PC-3 (cell line): Measurements from ENCODE around the gene ATP2B2. TPM values are rescaled to one million over a fixed set of nuclear protein-coding genes. Genes with fewer than 3 reads are reported as not detected.

ENCODE experiments used
- ATAC-seq: fragments of 200-7000 bp; cut with Tn5 transposase; 2 replicates; pipeline ENCODE4 v1.9.1; 2020; ENCODE audit warnings: mild to moderate bottlenecking, moderate library complexity
- BruUV-seq: library from RNA; stranded (reverse); fragments of 400-500 nt; replicated peaks from 2 replicates; lab custom pipeline; 2021; lab: Mats Ljungman, UMichigan
- CTCF ChIA-PET: fragments of 300-600 bp; sonication (Branson Sonifier 250); formaldehyde crosslinking; loops from one replicate; lab custom pipeline; 2022; ENCODE audit warnings: antibody characterized with exemption; lab: Charles Lee
- POLR2A ChIA-PET: fragments of 300-600 bp; sonication (Branson Sonifier 250); formaldehyde crosslinking; loops from one replicate; lab custom pipeline; 2022; ENCODE audit warnings: antibody characterized with exemption; ENCODE audit not compliant: unreplicated experiment; lab: Charles Lee
- DNase-seq: peaks from one replicate; pipeline ENCODE4 v3.0.0-alpha.2; 2015
- H2AFZ ChIP-seq: fragments of 300-600 bp; sonication (generic); 2 replicates; pipeline ENCODE4 v1.6.0; 2016; ENCODE audit warnings: antibody characterized with exemption, low read length
- H3F3A ChIP-seq: fragments of 300-600 bp; sonication (generic); one replicate; pipeline ENCODE4 v1.6.0; 2017; ENCODE audit warnings: antibody characterized with exemption, low read length, control low read depth, mild to moderate bottlenecking; ENCODE audit not compliant: unreplicated experiment
- H3K27ac ChIP-seq: fragments of 300-600 bp; sonication (generic); 2 replicates; pipeline ENCODE4 v1.5.1; 2016; ENCODE audit warnings: mild to moderate bottlenecking, low read length
- H3K27me3 ChIP-seq: fragments of 300-600 bp; sonication (generic); 2 replicates; pipeline ENCODE4 v1.6.1; 2016; ENCODE audit warnings: low read length, mixed read lengths
- H3K36me3 ChIP-seq: fragments of 300-600 bp; sonication (generic); 2 replicates; pipeline ENCODE4 v1.6.1; 2016; ENCODE audit warnings: low read depth, mixed run types, low read length, mixed read lengths
- H3K4me1 ChIP-seq: fragments of 300-600 bp; sonication (generic); 2 replicates; pipeline ENCODE4 v1.5.1; 2016; ENCODE audit warnings: low read length; ENCODE audit not compliant: insufficient read depth
- H3K4me2 ChIP-seq: fragments of 300-600 bp; sonication (generic); 2 replicates; pipeline ENCODE4 v1.6.0; 2016; ENCODE audit warnings: low read length
- H3K4me3 ChIP-seq: fragments of 300-600 bp; sonication (generic); 2 replicates; pipeline ENCODE4 v1.5.1; 2016; ENCODE audit warnings: mild to moderate bottlenecking, low read length, mixed read lengths
- H3K79me2 ChIP-seq: fragments of 300-600 bp; sonication (generic); 2 replicates; pipeline ENCODE4 v1.6.1; 2017; ENCODE audit warnings: low read length, mixed read lengths
- H3K9ac ChIP-seq: fragments of 300-600 bp; sonication (generic); 2 replicates; pipeline ENCODE4 v1.6.0; 2016; ENCODE audit warnings: mild to moderate bottlenecking, low read length
- H3K9me2 ChIP-seq: fragments of 300-600 bp; sonication (generic); replicated peaks from 2 replicates; pipeline ENCODE4 v1.6.1; 2016; ENCODE audit warnings: mixed run types, low read length, mixed read lengths
- H3K9me3 ChIP-seq: fragments of 300-600 bp; sonication (generic); 2 replicates; pipeline ENCODE4 v1.6.1; 2016; ENCODE audit warnings: low read length, mixed read lengths
- H4K20me1 ChIP-seq: fragments of 300-600 bp; sonication (generic); 2 replicates; pipeline ENCODE4 v1.6.1; 2016; ENCODE audit warnings: low read length, mixed read lengths
- CTCF ChIP-seq: fragments of 300-600 bp; sonication (generic); conservative IDR thresholded peaks from 2 replicates; pipeline ENCODE4 v1.5.1; 2017; ENCODE audit warnings: antibody characterized with exemption, low read depth, mild to moderate bottlenecking, low read length
- EZH2 ChIP-seq: fragments of 300-600 bp; sonication (generic); IDR thresholded peaks from one replicate; pipeline ENCODE4 v1.6.1; 2017; ENCODE audit warnings: antibody characterized with exemption, mild to moderate bottlenecking, low read length; ENCODE audit not compliant: unreplicated experiment
- EZH2phosphoT487 ChIP-seq: fragments of 300-600 bp; sonication (generic); IDR thresholded peaks from 2 replicates; pipeline ENCODE4 v1.6.1; 2018; ENCODE audit warnings: mild to moderate bottlenecking, antibody characterized with exemption, low read length, borderline replicate concordance
- intact Hi-C: fragments of 100-400 bp; cut with micrococcal nuclease; formaldehyde crosslinking; loops from 2 replicates; pipeline ENCODE4 v1.9.0; 2023
- total RNA-seq: library from RNA; depleted of rRNA; stranded (reverse); fragments of >200 nt; gene quantifications from 2 replicates; pipeline ENCODE4 v1.2.3, GENCODE V29; 2014

The ATP2B2 gene
- total RNA-seq, 1 experiment from 2014 or later: not detected

- ATAC-seq (no peak), DNase-seq (no peak)
- no peak overlapping the region for H2AFZ ChIP-seq
- H3K9me2 ChIP-seq: no peaks in the 10 kb centered on the region
- intact Hi-C loops: no loop called here
- ChIA-PET POLR2A (no interaction called here), CTCF (no interaction called here)
- H3K9ac ChIP-seq: no peak overlapping the region
- peaks cover 68% of the 10 kb centered on the region for H3K36me3 ChIP-seq
- BruUV-seq: no TSS peak
- H3K4me2 ChIP-seq: no peak overlapping the region
- H3K27ac ChIP-seq: no peak overlapping the region
- no peaks in the 10 kb centered on the region for H3K27me3 ChIP-seq
- H3F3A ChIP-seq: no peaks in the 10 kb centered on the region
- peaks cover 32% of the 10 kb centered on the region for H3K79me2 ChIP-seq
- no peak overlapping the region for H3K4me3 ChIP-seq
- TF ChIP-seq EZH2: no peak
- no peak for TF ChIP-seq EZH2phosphoT487
- TF ChIP-seq CTCF: no peak
- H4K20me1 ChIP-seq: peaks cover 15% of the 10 kb centered on the region; the same call in 1 of the 2 replicates
- no peaks in the 10 kb centered on the region for H3K9me3 ChIP-seq
- no peaks in the 10 kb centered on the region; the same call in 1 of the 2 replicates for H3K4me1 ChIP-seq
These were observed 189.5 kb downstream of the ATP2B2 start for GRCh38 chr3:10315771-10316344.

DNA sequence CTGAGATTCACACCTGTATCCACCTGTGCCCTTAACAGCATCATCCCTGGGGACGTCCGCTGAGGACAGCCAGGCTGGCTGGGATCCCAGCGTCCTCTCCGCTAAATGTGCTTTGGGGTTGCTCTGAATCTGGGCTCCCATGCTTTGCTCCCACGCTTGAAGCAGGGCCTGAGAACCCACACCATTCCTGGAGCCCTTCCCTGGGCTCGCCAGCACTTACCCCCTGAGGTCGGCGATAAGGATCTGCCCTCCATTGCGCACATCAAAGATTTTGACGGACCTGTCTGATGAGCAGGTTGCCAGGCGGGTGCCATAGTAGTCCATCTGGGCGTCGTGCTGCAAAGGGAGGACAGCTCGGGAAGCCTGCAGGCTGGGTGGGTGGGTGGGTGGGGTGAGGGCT is 190.3 kb downstream of the ATP2B2 start:
- Histone ChIP-seq H3K4me2 (no peak overlapping the region), H3K36me3 (peaks cover 68% of the 10 kb centered on the region), H3K9ac (no peak overlapping the region), H3K9me3 (no peaks in the 10 kb centered on the region), H3K4me1 (no peaks in the 10 kb centered on the region; the same call in 1 of the 2 replicates), H3F3A (no peaks in the 10 kb centered on the region), H3K4me3 (no peak overlapping the region), H3K79me2 (peaks cover 24% of the 10 kb centered on the region), H4K20me1 (peaks cover 15% of the 10 kb centered on the region; the same call in 1 of the 2 replicates), H2AFZ (no peak overlapping the region), H3K27me3 (no peaks in the 10 kb centered on the region), H3K9me2 (no peaks in the 10 kb centered on the region), H3K27ac (no peak overlapping the region)
- ChIA-PET POLR2A (no interaction called here), CTCF (no interaction called here)
- no TSS peak for BruUV-seq
- intact Hi-C loops: no loop called here
- TF ChIP-seq EZH2phosphoT487: no peak
- no peak for TF ChIP-seq CTCF
- no peak for TF ChIP-seq EZH2
- DNase-seq (no peak), ATAC-seq (no peak)

- H3K27ac ChIP-seq: no peak overlapping the region
- ATAC-seq (no peak), DNase-seq (no peak)
- no peaks in the 10 kb centered on the region for H3F3A ChIP-seq
- no peaks in the 10 kb centered on the region for H3K9me3 ChIP-seq
- H3K9ac ChIP-seq: no peak overlapping the region
- no peaks in the 10 kb centered on the region for H3K4me1 ChIP-seq
- no peak overlapping the region for H3K4me3 ChIP-seq
- BruUV-seq: no TSS peak
- ChIA-PET CTCF (no interaction called here), POLR2A (no interaction called here)
- peaks cover 2% of the 10 kb centered on the region for H3K79me2 ChIP-seq
- intact Hi-C loops: no loop called here
- no peaks in the 10 kb centered on the region for H3K27me3 ChIP-seq
- no peak overlapping the region for H2AFZ ChIP-seq
- H3K9me2 ChIP-seq: no peaks in the 10 kb centered on the region
- TF ChIP-seq EZH2 (no peak), CTCF (no peak), EZH2phosphoT487 (no peak)
- no peak overlapping the region for H3K4me2 ChIP-seq
- peaks cover 68% of the 10 kb centered on the region for H3K36me3 ChIP-seq
- H4K20me1 ChIP-seq: peaks cover 3% of the 10 kb centered on the region; the same call in 1 of the 2 replicates
These were observed 192.5 kb downstream of the ATP2B2 start for GRCh38 chr3:10312861-10313260.
